SK-N-SH treated with all-trans-retinoic acid at 6 μM for 48 hours (cell line): ENCODE data around the gene TSHZ2.
A peak's percentile ranks its signal among the peaks of the same experiment; 100 is the strongest.
"Not testable (repeated sequence)": the region's sequence is repeated elsewhere in the genome, so short reads cannot be mapped to it uniquely, and the experiment has no call there.

Experiments
- ATAC-seq: fragments of 200-7000 bp; cut with Tn5 transposase; 3 replicates; pipeline ENCODE4 v1.9.1; 2020; ENCODE audit warnings: mild to moderate bottlenecking, moderate library complexity
- ARNTL ChIP-seq: fragments of 450-650 bp; formaldehyde crosslinking; IDR thresholded peaks from 2 replicates; pipeline ENCODE4 v1.5.0; 2020; ENCODE audit warnings: low read depth, mild to moderate bottlenecking, moderate library complexity, borderline replicate concordance
- BACH2 ChIP-seq: fragments of 250-450 bp; sonication (Bioruptor Pico); IDR thresholded peaks from 2 replicates; pipeline ENCODE4 v1.9.0; 2021; ENCODE audit warnings: mild to moderate bottlenecking, borderline replicate concordance
- CREB5 ChIP-seq: fragments of 250-450 bp; sonication (Bioruptor Pico); IDR thresholded peaks from 2 replicates; pipeline ENCODE4 v1.5.1; 2020; ENCODE audit warnings: low read depth, mild to moderate bottlenecking, moderate library complexity
- CSDC2 ChIP-seq: fragments of 250-450 bp; sonication (Bioruptor Pico); IDR thresholded peaks from 2 replicates; pipeline ENCODE4 v1.5.0; 2020; ENCODE audit warnings: mild to moderate bottlenecking, moderate library complexity
- CSRNP3 ChIP-seq: fragments of 250-450 bp; sonication (Bioruptor Pico); IDR thresholded peaks from 2 replicates; pipeline ENCODE4 v1.5.1; 2021; ENCODE audit warnings: mild to moderate bottlenecking, moderate library complexity
- ESRRG ChIP-seq: fragments of 250-450 bp; sonication (Bioruptor Pico); IDR thresholded peaks from 2 replicates; pipeline ENCODE4 v1.6.1; 2021; ENCODE audit warnings: mild to moderate bottlenecking
- GLIS3 ChIP-seq: fragments of 250-450 bp; sonication (Bioruptor Pico); IDR thresholded peaks from 2 replicates; pipeline ENCODE4 v1.5.0; 2020; ENCODE audit warnings: mild to moderate bottlenecking, moderate library complexity
- ISL1 ChIP-seq: fragments of 250-450 bp; sonication (Bioruptor Pico); IDR thresholded peaks from 2 replicates; pipeline ENCODE4 v2.1.2; 2022; ENCODE audit warnings: mild to moderate bottlenecking, moderate library complexity
- OSR1 ChIP-seq: fragments of 250-450 bp; sonication (Bioruptor Pico); IDR thresholded peaks from 2 replicates; pipeline ENCODE4 v1.8.0; 2022; ENCODE audit warnings: moderate library complexity, mild to moderate bottlenecking, inconsistent platforms
- PATZ1 ChIP-seq: fragments of 250-450 bp; sonication (Bioruptor Pico); IDR thresholded peaks from 2 replicates; pipeline ENCODE4 v1.8.0; 2020; ENCODE audit warnings: mild to moderate bottlenecking, moderate library complexity, borderline replicate concordance
- POU6F1 ChIP-seq: fragments of 250-450 bp; sonication (Bioruptor Pico); IDR thresholded peaks from 2 replicates; pipeline ENCODE4 v1.8.0; 2021; ENCODE audit warnings: low read depth, mild to moderate bottlenecking, moderate library complexity, borderline replicate concordance
- PPARA ChIP-seq: fragments of 250-450 bp; sonication (Bioruptor Pico); IDR thresholded peaks from 2 replicates; pipeline ENCODE4 v1.5.0; 2020; ENCODE audit warnings: mild to moderate bottlenecking, borderline replicate concordance
- RARB ChIP-seq: fragments of 250-450 bp; sonication (Bioruptor Pico); IDR thresholded peaks from 2 replicates; pipeline ENCODE4 v1.8.0; 2021; ENCODE audit warnings: mild to moderate bottlenecking, moderate library complexity
- SNAI2 ChIP-seq: fragments of 250-450 bp; sonication (Bioruptor Pico); IDR thresholded peaks from 2 replicates; pipeline ENCODE4 v1.5.0; 2020; ENCODE audit warnings: mild to moderate bottlenecking, moderate library complexity
- TCF4 ChIP-seq: fragments of 250-450 bp; sonication (Bioruptor Pico); IDR thresholded peaks from 2 replicates; pipeline ENCODE4 v1.8.0; 2021; ENCODE audit warnings: mild to moderate bottlenecking, moderate library complexity, borderline replicate concordance
- TOX ChIP-seq: fragments of 250-450 bp; sonication (Bioruptor Pico); IDR thresholded peaks from 2 replicates; pipeline ENCODE4 v1.8.0; 2021; ENCODE audit warnings: mild to moderate bottlenecking, moderate library complexity, borderline replicate concordance
- ZC3H10 ChIP-seq: fragments of 250-450 bp; sonication (Bioruptor Pico); IDR thresholded peaks from 2 replicates; pipeline ENCODE4 v1.5.1; 2021; ENCODE audit warnings: mild to moderate bottlenecking, moderate library complexity
- ZFP3 ChIP-seq: fragments of 250-450 bp; sonication (Bioruptor Pico); IDR thresholded peaks from 2 replicates; pipeline ENCODE4 v1.5.0; 2020; ENCODE audit warnings: mild to moderate bottlenecking, moderate library complexity
- ZFP30 ChIP-seq: fragments of 450-650 bp; formaldehyde crosslinking; IDR thresholded peaks from 2 replicates; pipeline ENCODE4 v1.5.0; 2022; ENCODE audit warnings: mild to moderate bottlenecking, moderate library complexity
- ZNF565 ChIP-seq: fragments of 450-650 bp; formaldehyde crosslinking; conservative IDR thresholded peaks from 2 replicates; pipeline ENCODE4 v1.5.0; 2020; ENCODE audit warnings: low read depth, mild to moderate bottlenecking, moderate library complexity
- ZNF70 ChIP-seq: fragments of 450-650 bp; formaldehyde crosslinking; IDR thresholded peaks from 2 replicates; pipeline ENCODE4 v1.5.0; 2020; ENCODE audit warnings: mild to moderate bottlenecking, moderate library complexity
- ZNF8 ChIP-seq: fragments of 450-650 bp; formaldehyde crosslinking; IDR thresholded peaks from 2 replicates; pipeline ENCODE4 v1.5.0; 2020; ENCODE audit warnings: mild to moderate bottlenecking, moderate library complexity

The TSHZ2 gene

GRCh38 chr20:53023732-53024520 is 51.8 kb downstream of the TSHZ2 start:
- TF ChIP-seq ZNF565 (no peak), ISL1 (CRISPR knock-in tag) (no peak), CREB5 (CRISPR knock-in tag) (no peak), ZC3H10 (CRISPR knock-in tag) (no peak), POU6F1 (CRISPR knock-in tag) (no peak), SNAI2 (CRISPR knock-in tag) (no peak), PPARA (CRISPR knock-in tag) (no peak), RARB (CRISPR knock-in tag) (no peak), ZNF70 (CRISPR knock-in tag) (no peak), CSDC2 (CRISPR knock-in tag) (no peak), ZFP3 (CRISPR knock-in tag) (no peak), PATZ1 (CRISPR knock-in tag) (no peak), ZFP30 (no peak), GLIS3 (CRISPR knock-in tag) (no peak)
- TF ChIP-seq, all 23 proteins: peak for 0
- ATAC-seq: no peak

- ATAC-seq: not testable (repeated sequence)
- peak; percentile 75 for TF ChIP-seq ZNF8 (CRISPR knock-in tag)
- TF ChIP-seq, all 23 proteins: peak for 1; not testable (repeated sequence) for 22
Measured at GRCh38 chr20:53024653-53025052, 52.5 kb downstream of the TSHZ2 start.

GRCh38 chr20:53027089-53027488 is 54.9 kb downstream of the TSHZ2 start:
- no peak for ATAC-seq

GRCh38 chr20:53028337-53029007 is 56.3 kb downstream of the TSHZ2 start:
- no peak for ATAC-seq
- TF ChIP-seq PATZ1 (CRISPR knock-in tag): no peak
- no peak for TF ChIP-seq ZC3H10 (CRISPR knock-in tag)
- no peak for TF ChIP-seq BACH2 (CRISPR knock-in tag)
- TF ChIP-seq GLIS3 (CRISPR knock-in tag): no peak
- no peak for TF ChIP-seq ZNF565
- no peak for TF ChIP-seq OSR1 (CRISPR knock-in tag)
- no peak for TF ChIP-seq SNAI2 (CRISPR knock-in tag)
- no peak for TF ChIP-seq ZNF8 (CRISPR knock-in tag)
- TF ChIP-seq CSRNP3: no peak
- TF ChIP-seq ISL1 (CRISPR knock-in tag): no peak
- no peak for TF ChIP-seq PPARA (CRISPR knock-in tag)
- TF ChIP-seq ESRRG (CRISPR knock-in tag): no peak
- TF ChIP-seq CREB5 (CRISPR knock-in tag): no peak

More at GRCh38 chr20:53027089-53027488, 54.9 kb downstream of the TSHZ2 start:
- TF ChIP-seq BACH2 (CRISPR knock-in tag) (no peak), SNAI2 (CRISPR knock-in tag) (no peak), PPARA (CRISPR knock-in tag) (no peak), ZFP3 (CRISPR knock-in tag) (no peak), TCF4 (no peak), ARNTL (CRISPR knock-in tag) (no peak), OSR1 (CRISPR knock-in tag) (no peak), TOX (CRISPR knock-in tag) (no peak), CREB5 (CRISPR knock-in tag) (no peak), ESRRG (CRISPR knock-in tag) (no peak)
